Stimulated activated CD8-positive, alpha-beta memory T cell treated with anti-CD3 and anti-CD28 coated beads, Interleukin-15, amount 100 ng/mL, for 1 hour (primary cell): ENCODE results near the gene SEMA3A.

Experiments used
- DNase-seq: peaks from one replicate; pipeline ENCODE4 v3.0.0-alpha.2; 2020; ENCODE audit warnings: low read depth

Gene SEMA3A

GRCh38 chr7:84009051-84009450, 185.5 kb downstream of the SEMA3A start:
- DNase-seq: no peak

- no peak for DNase-seq
Observed at GRCh38 chr7:84003191-84003590, 191.4 kb downstream of the SEMA3A start.

GRCh38 chr7:84002348-84002747, 192.2 kb downstream of the SEMA3A start:
- DNase-seq: no peak

- no peak for DNase-seq
Observed at GRCh38 chr7:83996879-83997278, 197.7 kb downstream of the SEMA3A start.

- DNase-seq: no peak
Observed at GRCh38 chr7:83987764-83988163, 206.8 kb downstream of the SEMA3A start.

- DNase-seq: no peak
Observed at GRCh38 chr7:83985821-83986220, 208.8 kb downstream of the SEMA3A start.

- no peak for DNase-seq
Observed at GRCh38 chr7:83984591-83984990, 210.0 kb downstream of the SEMA3A start.

- no peak for DNase-seq
Observed at GRCh38 chr7:83984076-83984475, 210.5 kb downstream of the SEMA3A start.

GRCh38 chr7:83983606-83984005, 211.0 kb downstream of the SEMA3A start:
- no peak for DNase-seq

- no peak for DNase-seq
Observed at GRCh38 chr7:83976302-83976701, 218.3 kb downstream of the SEMA3A start.

GRCh38 chr7:83970081-83970480, 224.5 kb downstream of the SEMA3A start:
- no peak for DNase-seq

GRCh38 chr7:83964318-83964717, 230.3 kb downstream of the SEMA3A start:
- DNase-seq: no peak

GRCh38 chr7:83957333-83957732, 237.3 kb downstream of the SEMA3A start:
- DNase-seq: no peak

GRCh38 chr7:83956104-83956503, 238.5 kb downstream of the SEMA3A start:
- DNase-seq: no peak

- DNase-seq: no peak
Observed at GRCh38 chr7:83952236-83952635, 242.4 kb downstream of the SEMA3A start.

- no peak for DNase-seq
Observed at GRCh38 chr7:83947260-83947659, 247.3 kb downstream of the SEMA3A start.

GRCh38 chr7:83946801-83947200, 247.8 kb downstream of the SEMA3A start:
- no peak for DNase-seq

- DNase-seq: no peak
Observed at GRCh38 chr7:83941300-83941699, 253.3 kb downstream of the SEMA3A start.

GRCh38 chr7:83937930-83938329, 256.7 kb downstream of the SEMA3A start:
- DNase-seq: no peak

GRCh38 chr7:83936056-83936708, 258.4 kb downstream of the SEMA3A start:
- peak; percentile 4 for DNase-seq

GRCh38 chr7:83934118-83934734, 260.4 kb downstream of the SEMA3A start:
- DNase-seq: no peak

- DNase-seq: no peak
Observed at GRCh38 chr7:83931968-83932367, 262.6 kb downstream of the SEMA3A start.

- DNase-seq: no peak
Observed at GRCh38 chr7:83930262-83930661, 264.3 kb downstream of the SEMA3A start.

GRCh38 chr7:83925860-83926259, 268.7 kb downstream of the SEMA3A start:
- DNase-seq: no peak
